ENCODE results near the gene HS6ST3.

Gene HS6ST3

GRCh38 chr13:96681766-96682165, 591.9 kb downstream of the HS6ST3 start:
- H4K91ac ChIP-seq (ENCODE audit: low read length): no peak overlapping the region

DNA sequence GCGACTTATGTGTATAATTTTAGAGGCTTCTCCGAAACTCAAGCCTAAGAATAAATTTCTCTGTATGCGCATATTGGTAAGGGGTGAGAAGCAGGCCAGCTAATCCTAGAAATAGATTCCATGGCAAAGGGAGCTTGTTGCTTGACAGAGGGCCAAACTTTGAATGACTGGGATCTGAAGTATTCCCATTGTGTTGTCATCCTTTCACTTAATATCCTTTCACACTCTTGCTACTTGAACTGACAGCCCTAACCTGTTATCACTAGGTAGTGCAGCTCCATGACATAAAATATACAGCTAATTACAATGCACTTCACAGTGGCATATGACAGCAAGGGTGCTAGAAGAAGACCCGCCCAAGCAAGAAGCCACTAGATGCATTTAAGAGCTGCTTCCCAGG, 594.6 kb downstream of the HS6ST3 start:
- no peaks in the 10 kb centered on the region for H3K27me3 ChIP-seq (ENCODE audit: control insufficient read depth in 1 of 2, insufficient read depth in 1 of 2, low read length in 2 of 2)
- no peak overlapping the region for H2BK12ac ChIP-seq (ENCODE audit: low read length in 2 of 2)
- no peak overlapping the region for H3K9ac ChIP-seq (ENCODE audit: low read length)
- no peak overlapping the region for H3K4me3 ChIP-seq (ENCODE audit: insufficient read depth in 1 of 2, low read depth in 1 of 2, low read length in 2 of 2)
- H4K91ac ChIP-seq (ENCODE audit: low read length): no peak overlapping the region
- H3K9me3 ChIP-seq (ENCODE audit: control insufficient read depth, low read length): peaks cover 16% of the 10 kb centered on the region
- WGBS: 96% methylated on average over 3 of the region's 4 CpGs
- no peaks in the 10 kb centered on the region for H3K36me3 ChIP-seq (ENCODE audit: control insufficient read depth in 1 of 2, insufficient read depth in 2 of 2, low read depth in 1 of 2, low read length in 2 of 2)
- H3K23ac ChIP-seq (ENCODE audit: low read length in 2 of 2): no peak overlapping the region
- DNase-seq: no peak
- no peak overlapping the region for H3K18ac ChIP-seq (ENCODE audit: low read depth in 1 of 2, low read length in 2 of 2)
- no peak overlapping the region for H2AK5ac ChIP-seq (ENCODE audit: low read length, severe bottlenecking)
- no peaks in the 10 kb centered on the region for H3K79me1 ChIP-seq (replicated peaks; ENCODE audit: low read length, poor library complexity, severe bottlenecking)
- no peak overlapping the region for H4K8ac ChIP-seq (ENCODE audit: low read length)
- H2BK120ac ChIP-seq (ENCODE audit: low read depth, low read length): no peak overlapping the region
- H3K27ac ChIP-seq (ENCODE audit: low read length, poor library complexity, severe bottlenecking): no peak overlapping the region
- H3K4ac ChIP-seq (ENCODE audit: low read depth in 1 of 2, low read length in 2 of 2): no peak overlapping the region
- H3K14ac ChIP-seq (ENCODE audit: low read length in 2 of 2): no peak overlapping the region
- H2BK15ac ChIP-seq (ENCODE audit: low read depth, poor library complexity, severe bottlenecking): no peak overlapping the region
- no peak overlapping the region for H3K4me2 ChIP-seq (ENCODE audit: low read length, poor library complexity, severe bottlenecking)
- H3K4me1 ChIP-seq (ENCODE audit: control insufficient read depth, insufficient read depth, low read depth, low read length): no peaks in the 10 kb centered on the region
- no peak overlapping the region for H2AFZ ChIP-seq (ENCODE audit: low read depth, low read length)
- no peak overlapping the region for H2BK5ac ChIP-seq (ENCODE audit: low read depth, low read length, poor library complexity, severe bottlenecking)

More at GRCh38 chr13:96681766-96682165, 591.9 kb downstream of the HS6ST3 start:
- Histone ChIP-seq H3K27me3 (ENCODE audit: control insufficient read depth in 1 of 2, insufficient read depth in 1 of 2, low read length in 2 of 2) (no peaks in the 10 kb centered on the region), H3K23ac (ENCODE audit: low read length in 2 of 2) (no peak overlapping the region), H2BK15ac (ENCODE audit: low read depth, poor library complexity, severe bottlenecking) (no peak overlapping the region), H2BK5ac (ENCODE audit: low read depth, low read length, poor library complexity, severe bottlenecking) (no peak overlapping the region), H3K27ac (ENCODE audit: low read length, poor library complexity, severe bottlenecking) (no peak overlapping the region), H3K18ac (ENCODE audit: low read depth in 1 of 2, low read length in 2 of 2) (no peak overlapping the region), H3K79me1 (replicated peaks; ENCODE audit: low read length, poor library complexity, severe bottlenecking) (no peaks in the 10 kb centered on the region), H3K4me2 (ENCODE audit: low read length, poor library complexity, severe bottlenecking) (no peak overlapping the region), H2AFZ (ENCODE audit: low read depth, low read length) (no peak overlapping the region), H3K4me3 (ENCODE audit: insufficient read depth in 1 of 2, low read depth in 1 of 2, low read length in 2 of 2) (no peak overlapping the region), H3K4ac (ENCODE audit: low read depth in 1 of 2, low read length in 2 of 2) (no peak overlapping the region), H2BK120ac (ENCODE audit: low read depth, low read length) (no peak overlapping the region), H3K9me3 (ENCODE audit: control insufficient read depth, low read length) (peaks cover 25% of the 10 kb centered on the region), H3K9ac (ENCODE audit: low read length) (no peak overlapping the region), H4K8ac (ENCODE audit: low read length) (no peak overlapping the region), H2BK12ac (ENCODE audit: low read length in 2 of 2) (no peak overlapping the region), H2AK5ac (ENCODE audit: low read length, severe bottlenecking) (no peak overlapping the region), H3K4me1 (ENCODE audit: control insufficient read depth, insufficient read depth, low read depth, low read length) (no peaks in the 10 kb centered on the region), H3K36me3 (ENCODE audit: control insufficient read depth in 1 of 2, insufficient read depth in 2 of 2, low read depth in 1 of 2, low read length in 2 of 2) (no peaks in the 10 kb centered on the region), H3K14ac (ENCODE audit: low read length in 2 of 2) (no peak overlapping the region)
- DNase-seq: no peak

- no peaks in the 10 kb centered on the region for H3K36me3 ChIP-seq (ENCODE audit: control insufficient read depth in 1 of 2, insufficient read depth in 2 of 2, low read depth in 1 of 2, low read length in 2 of 2)
- no peak overlapping the region for H3K9ac ChIP-seq (ENCODE audit: low read length)
- H3K9me3 ChIP-seq (ENCODE audit: control insufficient read depth, low read length): peaks cover 12% of the 10 kb centered on the region
- no peaks in the 10 kb centered on the region for H3K4me1 ChIP-seq (ENCODE audit: control insufficient read depth, insufficient read depth, low read depth, low read length)
- H3K23ac ChIP-seq (ENCODE audit: low read length in 2 of 2): no peak overlapping the region
- no peak overlapping the region for H2BK5ac ChIP-seq (ENCODE audit: low read depth, low read length, poor library complexity, severe bottlenecking)
- H3K4me2 ChIP-seq (ENCODE audit: low read length, poor library complexity, severe bottlenecking): no peak overlapping the region
- no peak overlapping the region for H2AK5ac ChIP-seq (ENCODE audit: low read length, severe bottlenecking)
- no peak overlapping the region for H3K18ac ChIP-seq (ENCODE audit: low read depth in 1 of 2, low read length in 2 of 2)
- no peak overlapping the region for H2BK15ac ChIP-seq (ENCODE audit: low read depth, poor library complexity, severe bottlenecking)
- no peak overlapping the region for H3K14ac ChIP-seq (ENCODE audit: low read length in 2 of 2)
- no peak overlapping the region for H3K4me3 ChIP-seq (ENCODE audit: insufficient read depth in 1 of 2, low read depth in 1 of 2, low read length in 2 of 2)
- DNase-seq: no peak
- no peak overlapping the region for H3K27ac ChIP-seq (ENCODE audit: low read length, poor library complexity, severe bottlenecking)
- no peak overlapping the region for H2BK120ac ChIP-seq (ENCODE audit: low read depth, low read length)
- no peak overlapping the region for H4K91ac ChIP-seq (ENCODE audit: low read length)
- H3K4ac ChIP-seq (ENCODE audit: low read depth in 1 of 2, low read length in 2 of 2): no peak overlapping the region
- H2AFZ ChIP-seq (ENCODE audit: low read depth, low read length): no peak overlapping the region
- no peak overlapping the region for H4K8ac ChIP-seq (ENCODE audit: low read length)
- no CpG with 5 or more reads among the region's 1 CpG for WGBS
- H2BK12ac ChIP-seq (ENCODE audit: low read length in 2 of 2): no peak overlapping the region
- H3K27me3 ChIP-seq (ENCODE audit: control insufficient read depth in 1 of 2, insufficient read depth in 1 of 2, low read length in 2 of 2): no peaks in the 10 kb centered on the region
- no peaks in the 10 kb centered on the region for H3K79me1 ChIP-seq (replicated peaks; ENCODE audit: low read length, poor library complexity, severe bottlenecking)
These were observed 595.0 kb downstream of the HS6ST3 start for GRCh38 chr13:96684907-96685306.

- Histone ChIP-seq H2BK120ac (ENCODE audit: low read depth, low read length) (no peak overlapping the region), H3K36me3 (ENCODE audit: control insufficient read depth in 1 of 2, insufficient read depth in 2 of 2, low read depth in 1 of 2, low read length in 2 of 2) (no peaks in the 10 kb centered on the region), H2BK15ac (ENCODE audit: low read depth, poor library complexity, severe bottlenecking) (no peak overlapping the region), H3K27ac (ENCODE audit: low read length, poor library complexity, severe bottlenecking) (no peak overlapping the region), H2BK12ac (ENCODE audit: low read length in 2 of 2) (no peak overlapping the region), H2AFZ (ENCODE audit: low read depth, low read length) (no peak overlapping the region), H3K9me3 (ENCODE audit: control insufficient read depth, low read length) (peaks cover 5% of the 10 kb centered on the region), H2BK5ac (ENCODE audit: low read depth, low read length, poor library complexity, severe bottlenecking) (no peak overlapping the region), H3K4ac (ENCODE audit: low read depth in 1 of 2, low read length in 2 of 2) (no peak overlapping the region), H3K14ac (ENCODE audit: low read length in 2 of 2) (no peak overlapping the region), H2AK5ac (ENCODE audit: low read length, severe bottlenecking) (no peak overlapping the region), H3K9ac (ENCODE audit: low read length) (no peak overlapping the region), H3K18ac (ENCODE audit: low read depth in 1 of 2, low read length in 2 of 2) (no peak overlapping the region), H3K79me1 (replicated peaks; ENCODE audit: low read length, poor library complexity, severe bottlenecking) (no peaks in the 10 kb centered on the region), H4K8ac (ENCODE audit: low read length) (no peak overlapping the region), H3K4me2 (ENCODE audit: low read length, poor library complexity, severe bottlenecking) (no peak overlapping the region), H4K91ac (ENCODE audit: low read length) (no peak overlapping the region), H3K23ac (ENCODE audit: low read length in 2 of 2) (no peak overlapping the region), H3K27me3 (ENCODE audit: control insufficient read depth in 1 of 2, insufficient read depth in 1 of 2, low read length in 2 of 2) (no peaks in the 10 kb centered on the region), H3K4me1 (ENCODE audit: control insufficient read depth, insufficient read depth, low read depth, low read length) (no peaks in the 10 kb centered on the region), H3K4me3 (ENCODE audit: insufficient read depth in 1 of 2, low read depth in 1 of 2, low read length in 2 of 2) (no peak overlapping the region)
- WGBS: no CpG with 5 or more reads among the region's 2 CpGs
- DNase-seq: no peak
These were observed 596.4 kb downstream of the HS6ST3 start for GRCh38 chr13:96686286-96686685.
